WTC11 (cell line): Measurements from ENCODE around the gene RSRC1.

Experiments
- CREB1 ChIP-seq: sonication (generic); formaldehyde crosslinking; IDR thresholded peaks from 2 replicates; pipeline ENCODE4 v1.8.0; 2023; ENCODE audit warnings: mild to moderate bottlenecking, missing genetic modification reagents
- CREM ChIP-seq: sonication (generic); formaldehyde crosslinking; IDR thresholded peaks from 2 replicates; pipeline ENCODE4 v1.8.1; 2022; ENCODE audit warnings: mild to moderate bottlenecking, missing genetic modification reagents, moderate library complexity
- CTCF ChIP-seq: fragments of 200-600 bp; IDR thresholded peaks from 2 replicates; pipeline ENCODE4 v1.8.0; 2022; ENCODE audit warnings: antibody characterized with exemption
- E2F1 ChIP-seq: sonication (generic); formaldehyde crosslinking; IDR thresholded peaks from 2 replicates; pipeline ENCODE4 v1.8.0; 2022; ENCODE audit warnings: mild to moderate bottlenecking, missing genetic modification reagents
- FOXJ3 ChIP-seq: sonication (generic); formaldehyde crosslinking; IDR thresholded peaks from 2 replicates; pipeline ENCODE4 v1.9.0; 2021; ENCODE audit warnings: missing genetic modification reagents, mild to moderate bottlenecking, borderline replicate concordance
- GRHL2 ChIP-seq: fragments of 250-450 bp; sonication (Bioruptor Pico); IDR thresholded peaks from 2 replicates; pipeline ENCODE4 v1.8.0; 2022; ENCODE audit warnings: mild to moderate bottlenecking, moderate library complexity; ENCODE audit not compliant: insufficient replicate concordance, severe bottlenecking
- IRF1 ChIP-seq: sonication (generic); formaldehyde crosslinking; IDR thresholded peaks from 2 replicates; pipeline ENCODE4 v1.8.0; 2023; ENCODE audit warnings: missing genetic modification reagents
- MAX ChIP-seq: sonication (generic); formaldehyde crosslinking; IDR thresholded peaks from 2 replicates; pipeline ENCODE4 v1.8.0; 2022; ENCODE audit warnings: mild to moderate bottlenecking, missing genetic modification reagents
- TCF7 ChIP-seq: sonication (generic); formaldehyde crosslinking; IDR thresholded peaks from 2 replicates; pipeline ENCODE4 v1.8.0; 2022; ENCODE audit warnings: mild to moderate bottlenecking, low read depth, missing genetic modification reagents, moderate library complexity
- TEAD4 ChIP-seq: sonication (generic); formaldehyde crosslinking; IDR thresholded peaks from 2 replicates; pipeline ENCODE4 v1.8.0; 2022; ENCODE audit warnings: mild to moderate bottlenecking, missing genetic modification reagents
- USF1 ChIP-seq: sonication (generic); formaldehyde crosslinking; IDR thresholded peaks from 2 replicates; pipeline ENCODE4 v1.8.0; 2022; ENCODE audit warnings: mild to moderate bottlenecking, missing genetic modification reagents
- ZBTB21 ChIP-seq: sonication (generic); formaldehyde crosslinking; IDR thresholded peaks from 2 replicates; pipeline ENCODE4 v1.8.1; 2023; ENCODE audit warnings: mild to moderate bottlenecking, missing genetic modification reagents, borderline replicate concordance
- ZNF281 ChIP-seq: sonication (generic); formaldehyde crosslinking; IDR thresholded peaks from 2 replicates; pipeline ENCODE4 v1.8.0; 2023; ENCODE audit warnings: mild to moderate bottlenecking, missing genetic modification reagents

GRCh38 chr3:158120330-158120729, 10.4 kb downstream of the RSRC1 start:
- TF ChIP-seq CREM (CRISPR knock-in tag): no peak
- TF ChIP-seq CTCF: no peak
- TF ChIP-seq MAX (CRISPR knock-in tag): no peak
- no peak for TF ChIP-seq CREB1
- no peak for TF ChIP-seq TEAD4 (CRISPR knock-in tag)
- TF ChIP-seq FOXJ3 (CRISPR knock-in tag): no peak
- TF ChIP-seq TCF7: no peak
- no peak for TF ChIP-seq IRF1 (CRISPR knock-in tag)
- no peak for TF ChIP-seq ZBTB21 (CRISPR knock-in tag)
- TF ChIP-seq USF1: no peak
- TF ChIP-seq E2F1 (CRISPR knock-in tag): no peak
- no peak for TF ChIP-seq GRHL2 (CRISPR knock-in tag)
- TF ChIP-seq ZNF281 (CRISPR knock-in tag): no peak
